Suprapubic skin (tissue), 3 donors: ENCODE data around the gene XIRP1.

Source experiments
- CTCF ChIP-seq, 2 donors: fragments of 200-600 bp in 1 of 2; fragments of 450-650 bp in 1 of 2; sonication (generic) in 1 of 2; IDR thresholded peaks; one replicate each; pipeline ENCODE4 v1.5.1; 2016 to 2019; ENCODE audit warnings: antibody characterized with exemption in 2 of 2, mild to moderate bottlenecking in 1 of 2, moderate library complexity in 1 of 2
- POLR2AphosphoS5 ChIP-seq, 3 donors: sonication (generic); formaldehyde crosslinking; IDR thresholded peaks; one replicate each; pipeline ENCODE4 v1.6.1; 2017; ENCODE audit warnings: antibody characterized with exemption in 3 of 3

- TF ChIP-seq CTCF (IDR thresholded peaks at IDR 0.05) (no peak), POLR2AphosphoS5 (IDR thresholded peaks at IDR 0.05) (no peak)
Observed at GRCh38 chr3:39228496-39228895, 36.1 kb upstream of the XIRP1 start.
